Measurements from ENCODE around the gene UBE2QL1.

GRCh38 chr5:6504677-6505415, 56.2 kb downstream of the UBE2QL1 start:
- TF ChIP-seq CTCF (IDR thresholded peaks at IDR 0.05) (no peak), POLR2A (IDR thresholded peaks at IDR 0.05) (no peak)

Data from tibial nerve (tissue), 3 donors.